ENCODE data around the gene CBLC.
A peak's percentile ranks its signal among the peaks of the same experiment; 100 is the strongest.
"Not testable (repeated sequence)": the region's sequence is repeated elsewhere in the genome, so short reads cannot be mapped to it uniquely, and the experiment has no call there.

CBLC gene

GRCh38 chr19:44819246-44819832 is 41.6 kb downstream of the CBLC start:
- DNase-seq (ENCODE audit: low spot score): no peak

DNA sequence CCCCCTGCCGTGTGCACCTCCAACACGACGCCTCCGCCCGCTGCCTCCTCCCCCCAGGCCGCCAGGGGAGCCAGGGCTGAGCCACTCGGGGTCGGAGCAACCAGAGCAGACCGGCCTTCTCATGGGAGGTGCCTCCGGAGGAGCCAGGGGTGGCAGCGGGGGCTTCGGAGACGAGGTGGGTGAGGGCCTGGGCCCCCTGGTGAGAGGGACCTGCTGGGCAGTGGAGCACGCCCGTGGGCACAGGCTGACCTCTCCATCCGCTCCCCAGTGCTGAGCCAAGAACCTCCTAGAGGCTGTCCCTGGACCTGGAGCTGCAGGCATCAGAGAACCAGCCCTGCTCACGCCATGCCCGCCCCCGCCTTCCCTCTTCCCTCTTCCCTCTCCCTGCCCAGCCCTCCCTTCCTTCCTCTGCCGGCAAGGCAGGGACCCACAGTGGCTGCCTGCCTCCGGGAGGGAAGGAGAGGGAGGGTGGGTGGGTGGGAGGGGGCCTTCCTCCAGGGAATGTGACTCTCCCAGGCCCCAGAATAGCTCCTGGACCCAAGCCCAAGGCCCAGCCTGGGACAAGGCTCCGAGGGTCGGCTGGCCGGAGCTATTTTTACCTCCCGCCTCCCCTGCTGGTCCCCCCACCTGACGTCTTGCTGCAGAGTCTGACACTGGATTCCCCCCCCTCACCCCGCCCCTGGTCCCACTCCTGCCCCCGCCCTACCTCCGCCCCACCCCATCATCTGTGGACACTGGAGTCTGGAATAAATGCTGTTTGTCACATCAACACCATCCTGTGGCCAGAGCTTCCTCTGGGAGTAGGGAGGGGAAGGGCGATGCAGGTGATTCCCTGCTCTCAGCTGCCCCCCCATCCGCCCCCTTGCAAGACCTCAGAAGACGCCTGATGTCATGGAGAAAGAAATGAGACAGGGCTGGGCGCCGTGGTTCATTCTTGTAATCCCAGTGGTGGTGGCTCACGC is 43.2 kb downstream of the CBLC start:
- no peak for DNase-seq (ENCODE audit: low spot score)

GRCh38 chr19:44822177-44822576 is 44.5 kb downstream of the CBLC start:
- DNase-seq (ENCODE audit: low spot score): no peak

- DNase-seq (ENCODE audit: low spot score): no peak
These were observed 45.1 kb downstream of the CBLC start for GRCh38 chr19:44822670-44823372.

- no peak for DNase-seq (ENCODE audit: low spot score)
These were observed 45.6 kb downstream of the CBLC start for GRCh38 chr19:44823373-44823698.

GRCh38 chr19:44824761-44825160 is 47.1 kb downstream of the CBLC start:
- no peak for DNase-seq (ENCODE audit: low spot score)

- not testable (repeated sequence) for DNase-seq (ENCODE audit: low spot score)
These were observed 55.2 kb downstream of the CBLC start for GRCh38 chr19:44832875-44833274.

DNA sequence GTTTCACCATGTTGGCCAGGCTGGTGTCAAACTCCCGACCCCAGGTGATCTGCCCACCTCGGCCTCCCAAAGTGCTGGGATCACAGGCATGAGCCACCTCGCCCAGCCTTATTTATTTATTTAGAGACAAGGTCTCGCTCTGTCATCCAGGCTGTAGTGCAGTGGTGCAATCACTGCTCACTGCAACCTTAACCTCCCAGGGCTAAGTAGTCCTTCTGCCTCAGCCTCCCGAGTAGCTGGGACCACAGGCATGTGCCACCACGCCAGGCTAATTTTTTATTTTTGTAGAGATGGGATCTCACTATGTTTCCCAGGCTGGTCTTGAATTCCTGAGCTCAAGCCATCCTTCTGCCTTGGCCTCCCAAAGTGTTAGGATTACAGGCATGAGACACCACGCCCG is 56.7 kb downstream of the CBLC start:
- not testable (repeated sequence) for DNase-seq (ENCODE audit: low spot score)

- DNase-seq (ENCODE audit: low spot score): no peak
These were observed 61.6 kb downstream of the CBLC start for GRCh38 chr19:44839276-44839675.

DNA sequence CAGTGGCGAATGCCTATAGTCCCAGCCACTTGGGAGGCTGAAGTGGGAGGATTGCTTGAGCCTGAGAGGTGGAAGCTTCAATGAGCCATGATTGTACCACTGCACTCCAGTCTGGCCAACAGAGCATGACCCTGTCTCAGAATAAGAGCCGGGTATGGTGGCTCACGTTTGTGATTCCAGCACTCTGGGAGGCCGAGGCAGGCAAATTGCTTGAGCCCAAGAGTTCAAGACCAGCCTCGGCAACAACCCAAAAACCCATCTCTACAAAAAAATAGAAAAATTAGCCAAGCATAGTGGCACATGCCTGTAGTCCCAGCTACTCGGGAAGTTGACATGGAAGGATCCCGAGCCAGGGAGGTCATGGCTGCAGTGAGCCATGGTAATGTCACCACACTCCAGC is 63.1 kb downstream of the CBLC start:
- no peak for DNase-seq (ENCODE audit: low spot score)

DNA sequence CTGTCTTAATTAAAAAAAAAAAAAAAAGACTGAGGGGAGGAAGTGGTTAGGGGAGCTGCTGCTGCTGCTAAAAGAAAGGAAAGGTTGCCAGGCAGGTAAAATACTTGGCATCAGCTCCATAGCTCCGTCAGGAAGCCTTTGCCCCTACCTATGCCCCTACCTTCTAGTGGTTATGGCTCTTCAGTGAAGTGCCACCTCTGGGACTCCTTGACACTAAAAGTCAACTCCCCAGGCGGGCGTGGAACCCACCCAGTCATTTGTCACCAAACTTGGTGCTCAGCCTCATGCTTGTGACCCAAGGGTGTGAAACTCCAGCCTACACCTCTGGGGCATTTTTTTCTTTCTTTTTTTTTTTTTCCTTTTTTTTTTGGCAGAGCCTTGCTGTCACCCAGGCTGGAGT is 63.5 kb downstream of the CBLC start:
- DNase-seq (ENCODE audit: low spot score): no peak

DNA sequence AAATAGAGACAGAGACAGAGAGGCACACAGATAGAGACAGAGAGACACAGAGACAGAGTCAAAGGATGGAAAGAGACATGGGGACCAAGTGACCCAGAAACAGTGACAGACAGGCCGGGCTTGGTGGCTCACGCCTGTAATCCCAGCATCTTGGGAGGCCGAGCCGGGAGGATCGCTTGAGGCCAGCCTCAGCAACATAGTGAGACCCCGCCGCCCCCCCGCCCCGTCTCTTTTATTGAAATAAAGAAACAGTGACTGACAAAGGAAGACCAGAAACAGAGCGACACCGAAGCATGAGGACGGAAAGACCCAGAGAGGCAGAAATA is 67.6 kb downstream of the CBLC start:
- peak; percentile 19 for DNase-seq (ENCODE audit: low spot score)

GRCh38 chr19:44845612-44846454 is 68.1 kb downstream of the CBLC start, which contains the start of gene NECTIN2:
Gene NECTIN2, plus strand, starts transcription at chr19:44846297. Its CDS starts 229 bp downstream, at chr19:44846526.
- peak; percentile 99 for DNase-seq (ENCODE audit: low spot score)

- no peak for DNase-seq (ENCODE audit: low spot score)
These were observed 68.9 kb downstream of the CBLC start for GRCh38 chr19:44846455-44847143.

GRCh38 chr19:44847144-44848035 is 69.7 kb downstream of the CBLC start:
- peak; percentile 56 for DNase-seq (ENCODE audit: low spot score)

DNA sequence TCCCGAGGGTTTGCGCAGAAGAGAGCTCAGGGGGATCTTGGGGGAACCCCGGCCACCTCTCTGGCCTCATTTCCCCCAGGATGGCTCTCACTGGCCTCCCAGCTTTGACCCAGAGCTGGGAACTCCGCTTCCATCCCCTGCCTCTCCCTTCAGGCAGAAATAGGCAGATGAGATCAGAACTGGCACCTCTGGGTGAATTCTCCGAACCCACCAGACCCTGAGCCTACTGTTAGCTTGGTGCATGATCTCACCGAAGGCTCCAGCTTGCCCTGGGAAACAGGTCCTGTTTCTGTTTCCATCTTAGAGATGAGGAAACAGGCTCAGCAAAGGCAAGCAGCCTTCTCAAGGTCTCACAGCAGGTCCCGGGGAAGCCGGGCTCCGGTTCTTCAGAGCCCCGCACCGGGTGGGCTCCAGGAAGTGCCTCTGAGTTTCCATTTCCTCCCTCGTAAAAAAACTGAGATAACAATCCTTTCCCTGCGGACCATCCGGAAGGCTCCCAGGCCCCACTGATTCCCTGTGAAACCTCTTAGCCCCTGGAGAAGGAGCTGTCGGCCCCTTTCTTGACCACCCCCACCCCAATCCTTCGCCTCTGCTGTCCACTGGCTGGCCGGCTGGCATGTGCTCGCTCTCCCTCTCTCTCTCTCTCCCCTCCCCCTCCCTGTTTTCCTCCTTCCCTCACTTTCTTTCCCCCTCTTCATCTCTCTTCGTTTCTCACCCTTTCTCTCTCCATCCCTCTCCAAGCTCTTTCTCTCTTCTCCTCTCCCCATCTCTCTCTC is 70.5 kb downstream of the CBLC start:
- DNase-seq (ENCODE audit: low spot score): no peak

DNA sequence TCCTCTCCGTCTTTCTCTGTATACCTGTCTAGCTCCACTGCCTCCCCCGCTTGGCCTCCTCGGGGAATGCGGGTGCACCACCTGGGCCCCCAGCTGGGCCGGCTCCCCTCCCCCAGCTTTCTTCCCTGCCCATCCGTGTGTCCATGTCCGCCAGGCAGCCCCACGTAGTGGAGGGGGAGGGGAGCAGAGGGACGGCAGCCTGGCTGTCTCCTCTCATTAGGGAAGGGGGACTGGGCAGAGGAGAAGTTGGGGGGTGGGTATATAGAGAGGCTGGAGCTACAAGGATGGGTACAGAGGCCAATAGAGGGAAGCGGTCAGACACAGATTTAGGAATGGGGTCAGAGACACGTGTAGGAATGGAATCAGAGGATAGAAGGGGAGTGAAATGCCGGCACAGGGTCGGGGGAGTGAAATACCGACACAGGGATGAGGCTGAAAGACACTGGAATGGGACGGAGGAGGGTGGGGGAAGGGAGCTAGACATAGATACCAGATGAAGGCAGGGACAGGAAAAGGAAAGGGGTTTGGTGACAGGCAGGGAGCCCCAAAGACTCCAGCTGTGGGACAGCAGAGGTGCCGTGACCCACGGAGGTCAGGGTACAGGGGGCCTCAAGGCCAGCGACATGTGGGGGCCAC is 71.2 kb downstream of the CBLC start:
- no peak for DNase-seq (ENCODE audit: low spot score)

Data from LoVo (cell line).